HCT116 (cell line): Measurements from ENCODE around the gene EFR3B. TPM values are rescaled to one million over a fixed set of nuclear protein-coding genes. Genes with fewer than 3 reads are reported as not detected.

Source experiments
- ATAC-seq: fragments of 200-7000 bp; cut with Tn5 transposase; 2 replicates; pipeline ENCODE4 v1.9.1; 2020; ENCODE audit warnings: mild to moderate bottlenecking, moderate library complexity
- BruUV-seq: library from RNA; stranded (reverse); fragments of 400-500 nt; replicated peaks from 2 replicates; lab custom pipeline; 2021; lab: Mats Ljungman, UMichigan
- CTCF ChIA-PET: fragments of 300-600 bp; sonication (Branson Sonifier 250); formaldehyde crosslinking; loops from one replicate; lab custom pipeline; 2021; ENCODE audit warnings: antibody characterized with exemption; lab: Charles Lee
- POLR2A ChIA-PET: fragments of 300-600, 350-600 bp; sonication (Branson Sonifier 250); formaldehyde crosslinking; loops from one replicate; lab custom pipeline; 2021; ENCODE audit warnings: antibody characterized with exemption; lab: Charles Lee
- RAD21 ChIA-PET, 2 experiments: fragments of 300-600 bp; sonication (Branson Sonifier 250); formaldehyde crosslinking; loops; one replicate each; lab custom pipeline; 2023; ENCODE audit warnings: low total read pairs in 2 of 2; ENCODE audit not compliant: uncharacterized antibody in 2 of 2, unreplicated experiment in 2 of 2, low non-redundant PET in 1 of 2; lab: Charles Lee
- DNase-seq: peaks from one replicate; pipeline ENCODE4 v3.0.0-alpha.2; 2010; ENCODE audit warnings: low read depth, low spot score
- H2AFZ ChIP-seq: fragments of 200-600 bp; shearing (Covaris generic), sonication (generic); 2 replicates; pipeline ENCODE4 v1.6.1; 2017; ENCODE audit warnings: low read depth, mixed run types, mixed read lengths, antibody characterized with exemption, low read length; ENCODE audit not compliant: poor library complexity, severe bottlenecking
- H3K27ac ChIP-seq: 2 replicates; pipeline ENCODE4 v1.5.1; 2012; ENCODE audit warnings: low read depth, low read length
- H3K27me3 ChIP-seq: fragments of 200-600 bp; sonication (generic); 2 replicates; pipeline ENCODE4 v1.6.1; 2016; ENCODE audit warnings: mixed run types, low read length, mixed read lengths; ENCODE audit not compliant: insufficient read depth
- H3K36me3 ChIP-seq, 2 experiments: fragments of 200-500 bp in 1 of 2; fragments of 200-600 bp in 1 of 2; sonication (Bioruptor generic) in 1 of 2; sonication (generic) in 1 of 2; 2 replicates each; pipeline versions ENCODE4 v1.5.1 to v1.6.1; 2014 to 2016; ENCODE audit warnings: low read length in 2 of 2, inconsistent platforms in 1 of 2, mixed read lengths in 1 of 2, mixed run types in 1 of 2; ENCODE audit not compliant: insufficient read depth in 2 of 2, control insufficient read depth in 1 of 2
- H3K4me1 ChIP-seq, 2 experiments: fragments of 200-600 bp in 1 of 2; sonication (generic) in 1 of 2; 2 replicates each; pipeline versions ENCODE4 v1.5.1 to v1.6.1; 2012 to 2017; ENCODE audit warnings: low read length in 2 of 2, inconsistent platforms in 1 of 2, mild to moderate bottlenecking in 1 of 2, mixed read lengths in 1 of 2, mixed run types in 1 of 2, moderate library complexity in 1 of 2; ENCODE audit not compliant: insufficient read depth in 2 of 2, control insufficient read depth in 1 of 2
- H3K4me2 ChIP-seq: fragments of 200-600 bp; sonication (generic); 2 replicates; pipeline ENCODE4 v1.6.1; 2017; ENCODE audit warnings: mixed run types, low read length, mixed read lengths
- H3K4me3 ChIP-seq, 2 experiments: fragments of 200-600 bp in 1 of 2; sonication (generic) in 1 of 2; replicated peaks in 1 of 2; 2 replicates each; pipeline ENCODE4 v1.5.1; 2011 to 2016; ENCODE audit warnings: low read length in 2 of 2, control low read depth in 1 of 2, low read depth in 1 of 2, mild to moderate bottlenecking in 1 of 2, mixed read lengths in 1 of 2, mixed run types in 1 of 2
- H3K79me2 ChIP-seq: fragments of 200-600 bp; sonication (generic); 2 replicates; pipeline ENCODE4 v1.6.1; 2017; ENCODE audit warnings: mild to moderate bottlenecking, mixed run types, low read length, moderate library complexity, mixed read lengths; ENCODE audit not compliant: insufficient read depth
- H3K9ac ChIP-seq: fragments of 200-600 bp; sonication (generic); 2 replicates; pipeline ENCODE4 v1.6.1; 2016; ENCODE audit warnings: low read length, mixed read lengths
- H3K9me2 ChIP-seq: fragments of 200-600 bp; sonication (generic), shearing (Covaris generic); 2 replicates; pipeline ENCODE4 v1.6.1; 2017; ENCODE audit warnings: mixed run types, mild to moderate bottlenecking, moderate library complexity; ENCODE audit not compliant: insufficient read depth
- H3K9me3 ChIP-seq, 2 experiments: fragments of 200-500 bp in 1 of 2; fragments of 200-600 bp in 1 of 2; sonication (Bioruptor generic) in 1 of 2; sonication (generic) in 1 of 2; 2 replicates each; pipeline ENCODE4 v1.6.1; 2014 to 2017; ENCODE audit warnings: low read length in 2 of 2, mixed read lengths in 2 of 2, inconsistent platforms in 1 of 2, low read depth in 1 of 2, mild to moderate bottlenecking in 1 of 2, mixed run types in 1 of 2, moderate library complexity in 1 of 2; ENCODE audit not compliant: control insufficient read depth in 1 of 2, insufficient read depth in 1 of 2
- H4K20me1 ChIP-seq: fragments of 200-600 bp; sonication (generic), shearing (Covaris generic); 2 replicates; pipeline ENCODE4 v1.6.1; 2017; ENCODE audit warnings: mixed run types, mild to moderate bottlenecking, moderate library complexity; ENCODE audit not compliant: insufficient read depth
- CEBPB ChIP-seq: IDR thresholded peaks from 2 replicates; pipeline ENCODE4 v1.6.1; 2012; ENCODE audit warnings: low read depth
- EGR1 ChIP-seq: IDR thresholded peaks from 2 replicates; pipeline ENCODE4 v1.6.1; 2012; ENCODE audit warnings: low read depth
- ELF1 ChIP-seq: IDR thresholded peaks from 2 replicates; pipeline ENCODE4 v1.6.1; 2012; ENCODE audit warnings: low read depth, borderline replicate concordance
- EZH2phosphoT487 ChIP-seq: fragments of 200-600 bp; IDR thresholded peaks from 2 replicates; pipeline ENCODE4 v1.6.1; 2018; ENCODE audit warnings: antibody characterized with exemption, borderline replicate concordance
- FOSL1 ChIP-seq: IDR thresholded peaks from 2 replicates; pipeline ENCODE4 v1.6.1; 2012; ENCODE audit warnings: low read depth
- POLR2AphosphoS5 ChIP-seq: IDR thresholded peaks from 2 replicates; pipeline ENCODE4 v1.6.1; 2011; ENCODE audit warnings: mild to moderate bottlenecking, low read depth, low read length, moderate library complexity
- SIN3A ChIP-seq: IDR thresholded peaks from 2 replicates; pipeline ENCODE4 v1.6.1; 2012; ENCODE audit warnings: low read depth
- TCF7L2 ChIP-seq: IDR thresholded peaks from 2 replicates; pipeline ENCODE4 v1.7.0; 2011; ENCODE audit warnings: borderline replicate concordance, inconsistent platforms; ENCODE audit not compliant: insufficient read depth, insufficient read length; ENCODE audit errors: extremely low read depth
- YY1 ChIP-seq: IDR thresholded peaks from 2 replicates; pipeline ENCODE4 v1.6.1; 2011; ENCODE audit warnings: low read length, low read depth, moderate library complexity, mild to moderate bottlenecking; ENCODE audit not compliant: insufficient replicate concordance; ENCODE audit errors: extremely low read depth
- ZFX ChIP-seq: fragments of 450-650 bp; IDR thresholded peaks from 2 replicates; pipeline ENCODE4 v1.6.1; 2017
- intact Hi-C: fragments of 100-400 bp; cut with micrococcal nuclease; formaldehyde crosslinking; loops from 2 replicates; pipeline ENCODE4 v1.10.0; 2022
- total RNA-seq: library from RNA; stranded (reverse); gene quantifications from one replicate; pipeline ENCODE4 v1.2.1, GENCODE V29; 2021; ENCODE audit not compliant: unreplicated experiment
- TF ChIP-seq, protein P1 (sequence below), 3 experiments: fragments of 200-600 bp in 1 of 3; sonication (generic) in 1 of 3; IDR thresholded peaks in 2 of 3; conservative IDR thresholded peaks in 1 of 3; 2 replicates each; pipeline ENCODE4 v1.5.1; 2012 to 2017; ENCODE audit warnings: low read depth in 2 of 3, low read length in 2 of 3, antibody characterized with exemption in 1 of 3, borderline replicate concordance in 1 of 3, control low read depth in 1 of 3, mild to moderate bottlenecking in 1 of 3, mixed read lengths in 1 of 3, mixed run types in 1 of 3, moderate library complexity in 1 of 3; ENCODE audit not compliant: insufficient read depth in 1 of 3

The EFR3B gene
- total RNA-seq, 1 experiment from 2014 or later = 0.96 TPM

- Histone ChIP-seq H3K9me2 (no peaks in the 10 kb centered on the region), H3K9me3 (no peaks in the 10 kb centered on the region), H4K20me1 (no peaks in the 10 kb centered on the region), H3K4me3 (no peak overlapping the region), H3K4me2 (no peak overlapping the region), H3K9ac (no peak overlapping the region), H2AFZ (no peak overlapping the region), H3K27me3 (no peaks in the 10 kb centered on the region), H3K4me1 (peaks cover 0 to 4% of the 10 kb centered on the region in 2 experiments; a peak in 2 of 4 replicates), H3K79me2 (no peaks in the 10 kb centered on the region), H3K36me3 (no peaks in the 10 kb centered on the region), H3K27ac (no peak overlapping the region)
- no TSS peak for BruUV-seq
- ChIA-PET RAD21 (no interaction called here), CTCF (no interaction called here), POLR2A (no interaction called here)
- TF ChIP-seq POLR2AphosphoS5 (no peak), TCF7L2 (no peak), EGR1 (no peak), EZH2phosphoT487 (no peak), CEBPB (no peak), YY1 (no peak), ZFX (no peak), SIN3A (no peak), FOSL1 (no peak), ELF1 (no peak)
- TF ChIP-seq, protein P1, sequence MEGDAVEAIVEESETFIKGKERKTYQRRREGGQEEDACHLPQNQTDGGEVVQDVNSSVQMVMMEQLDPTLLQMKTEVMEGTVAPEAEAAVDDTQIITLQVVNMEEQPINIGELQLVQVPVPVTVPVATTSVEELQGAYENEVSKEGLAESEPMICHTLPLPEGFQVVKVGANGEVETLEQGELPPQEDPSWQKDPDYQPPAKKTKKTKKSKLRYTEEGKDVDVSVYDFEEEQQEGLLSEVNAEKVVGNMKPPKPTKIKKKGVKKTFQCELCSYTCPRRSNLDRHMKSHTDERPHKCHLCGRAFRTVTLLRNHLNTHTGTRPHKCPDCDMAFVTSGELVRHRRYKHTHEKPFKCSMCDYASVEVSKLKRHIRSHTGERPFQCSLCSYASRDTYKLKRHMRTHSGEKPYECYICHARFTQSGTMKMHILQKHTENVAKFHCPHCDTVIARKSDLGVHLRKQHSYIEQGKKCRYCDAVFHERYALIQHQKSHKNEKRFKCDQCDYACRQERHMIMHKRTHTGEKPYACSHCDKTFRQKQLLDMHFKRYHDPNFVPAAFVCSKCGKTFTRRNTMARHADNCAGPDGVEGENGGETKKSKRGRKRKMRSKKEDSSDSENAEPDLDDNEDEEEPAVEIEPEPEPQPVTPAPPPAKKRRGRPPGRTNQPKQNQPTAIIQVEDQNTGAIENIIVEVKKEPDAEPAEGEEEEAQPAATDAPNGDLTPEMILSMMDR (IDR thresholded peaks at IDR 0.05 in 2 of 3, conservative IDR thresholded peaks at IDR 0.05 in 1 of 3; ENCODE audit: borderline replicate concordance in 1 of 3, insufficient read depth in 1 of 3, low read depth in 2 of 3, low read length in 2 of 3) = no peak
- intact Hi-C loops = no loop called here
- ATAC-seq (no peak), DNase-seq (no peak)
These were observed 80.5 kb downstream of the EFR3B start for GRCh38 chr2:25122367-25122766.
